K562 (cell line): ENCODE data around the gene KCNC3. TPM values are rescaled to one million over a fixed set of nuclear protein-coding genes. Genes with fewer than 3 reads are reported as not detected.
A peak's percentile ranks its signal among the peaks of the same experiment; 100 is the strongest.

Experiments used
- CEBPB ChIP-seq: fragments of 450-650 bp; IDR thresholded peaks from 2 replicates; pipeline ENCODE4 v1.6.1; 2016; ENCODE audit warnings: missing genetic modification characterization, missing compliant biosample characterization
- HBP1 ChIP-seq: fragments of 450-650 bp; formaldehyde crosslinking; IDR thresholded peaks from 2 replicates; pipeline ENCODE4 v1.4.0; 2022; ENCODE audit warnings: missing genetic modification characterization
- HIVEP1 ChIP-seq: fragments of 250-450 bp; sonication (Bioruptor Pico); IDR thresholded peaks from 2 replicates; pipeline ENCODE4 v1.4.0; 2020; ENCODE audit warnings: mild to moderate bottlenecking
- HNRNPLL ChIP-seq: fragments of 200-400 bp; formaldehyde crosslinking; IDR thresholded peaks from 2 replicates; pipeline ENCODE4 v1.6.1; 2017; ENCODE audit warnings: low read length, low read depth, mild to moderate bottlenecking; ENCODE audit not compliant: poor library complexity, severe bottlenecking
- NEUROD1 ChIP-seq: fragments of 150-350 bp; IDR thresholded peaks from 2 replicates; pipeline ENCODE4 v1.6.1; 2014; ENCODE audit warnings: borderline replicate concordance, low read length, low read depth; ENCODE audit not compliant: partially characterized antibody
- NR0B1 ChIP-seq: fragments of 450-650 bp; IDR thresholded peaks from one replicate; pipeline ENCODE4 v1.6.1; 2018; ENCODE audit warnings: mild to moderate bottlenecking, moderate library complexity; ENCODE audit not compliant: partially characterized antibody
- PBX2 ChIP-seq, 2 experiments: IDR thresholded peaks in 1 of 2; conservative IDR thresholded peaks in 1 of 2; 2 replicates each; pipeline ENCODE4 v1.6.1; 2016; ENCODE audit warnings: low read depth in 2 of 2, mild to moderate bottlenecking in 1 of 2, missing compliant biosample characterization in 1 of 2, missing genetic modification characterization in 1 of 2, moderate library complexity in 1 of 2
- SAFB ChIP-seq: fragments of 200-400 bp; formaldehyde crosslinking; IDR thresholded peaks from 2 replicates; pipeline ENCODE4 v1.6.1; 2017; ENCODE audit warnings: low read depth, low read length, borderline replicate concordance
- SMAD2 ChIP-seq: fragments of 150-350 bp; IDR thresholded peaks from 2 replicates; pipeline ENCODE4 v1.6.1; 2014; ENCODE audit warnings: low read depth, mild to moderate bottlenecking, low read length
- SP1 ChIP-seq: sonication (generic); formaldehyde crosslinking; IDR thresholded peaks from 2 replicates; pipeline ENCODE4 v1.8.1; 2022; ENCODE audit warnings: mild to moderate bottlenecking, missing genetic modification reagents
- SREBF1 ChIP-seq: fragments of 150-350 bp; IDR thresholded peaks from 2 replicates; pipeline ENCODE4 v1.6.1; 2014; ENCODE audit warnings: antibody characterized with exemption, low read depth, low read length, borderline replicate concordance
- TCF3 ChIP-seq: sonication (generic); formaldehyde crosslinking; IDR thresholded peaks from 2 replicates; pipeline ENCODE4 v1.4.0; 2020; ENCODE audit warnings: mild to moderate bottlenecking, missing genetic modification reagents
- ZNF263 ChIP-seq: sonication (generic); formaldehyde crosslinking; IDR thresholded peaks from 2 replicates; pipeline ENCODE4 v1.8.0; 2022; ENCODE audit warnings: mild to moderate bottlenecking, missing genetic modification reagents, borderline replicate concordance
- ZNF589 ChIP-seq: fragments of 200-800 bp; sonication (Bioruptor generic); IDR thresholded peaks from 2 replicates; pipeline ENCODE4 v1.6.1; 2016; ENCODE audit warnings: low read depth, missing genetic modification characterization, missing compliant biosample characterization
- polyA plus RNA-seq, 8 experiments: library from polyadenylated mRNA; depleted of rRNA in 4 of 8; stranded (reverse) in 5 of 8; unstranded in 3 of 8; fragments of >200 nt; fragmentation: Nextera tagmentation in 2 of 8; fragmentation: Illumina TruSeq in 1 of 8; extraction: Ambion mirVana in 2 of 8; extraction: Trizol in 1 of 8; gene quantifications; 2 replicates each; pipeline versions ENCODE4 v1.2.1 to v1.2.3, GENCODE V29; 2011 to 2014; ENCODE audit warnings: inconsistent platforms in 1 of 8, missing spikeins in 1 of 8
- total RNA-seq, 7 experiments: library from RNA; depleted of rRNA in 6 of 7; stranded (reverse); fragments of >200 nt in 6 of 7; fragmentation: Illumina TruSeq in 2 of 7; extraction: Trizol in 2 of 7; gene quantifications; 2 replicates each; pipeline versions ENCODE4 v1.2.1 to v1.2.3, GENCODE V29; 2011 to 2021; ENCODE audit warnings: low replicate concordance in 1 of 7
- TF ChIP-seq, protein P1 (sequence below): fragments of 250-450 bp; sonication (Bioruptor Pico); IDR thresholded peaks from 2 replicates; pipeline ENCODE4 v1.8.0; 2021; ENCODE audit warnings: moderate library complexity, mild to moderate bottlenecking, inconsistent platforms
- TF ChIP-seq, protein P2 (sequence below): fragments of 450-650 bp; formaldehyde crosslinking; IDR thresholded peaks from 2 replicates; pipeline ENCODE4 v1.4.0; 2020; ENCODE audit warnings: mild to moderate bottlenecking, moderate library complexity

The KCNC3 gene
- total and polyA plus RNA-seq, 9 of the 15 experiments (the other 6 are each of a cell fraction or from before 2014, with no cell fraction given), result 0.03 to 26.2 (median 2.0) TPM

DNA sequence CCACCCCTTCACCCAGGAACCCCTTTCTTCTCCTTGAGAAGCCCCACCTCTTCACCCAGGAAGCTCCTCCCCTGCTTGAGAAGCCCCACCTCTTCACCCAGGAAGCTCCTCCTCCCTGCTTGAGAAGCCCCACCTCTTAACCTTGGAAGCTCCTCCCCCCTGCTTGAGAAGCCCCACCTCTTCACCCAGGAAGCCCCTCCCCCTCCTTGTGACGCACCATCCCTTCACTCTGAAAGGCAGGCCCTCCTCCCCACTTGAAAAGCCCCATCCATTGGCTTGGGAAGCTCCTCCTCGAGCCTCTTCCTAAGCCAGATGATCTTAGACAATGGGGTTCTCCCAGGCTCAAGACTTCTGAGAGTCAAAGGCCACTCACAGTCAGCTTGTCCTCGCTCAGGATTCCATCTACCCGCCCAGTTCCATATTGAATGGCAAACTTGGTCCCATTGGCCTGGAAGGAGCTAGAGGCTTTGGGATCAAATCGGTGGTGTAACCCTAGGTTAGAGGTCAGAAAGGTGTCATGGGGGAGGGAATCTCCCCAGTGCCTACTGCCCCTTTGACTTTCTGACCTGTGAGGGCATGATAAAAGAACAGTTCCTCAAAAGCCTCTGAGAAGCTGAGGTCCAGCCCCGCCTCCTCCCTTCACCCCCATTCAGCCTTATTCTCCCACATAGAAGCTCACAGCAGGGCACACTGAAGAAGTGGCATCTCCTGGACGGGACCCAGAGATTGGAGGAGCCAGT lies 32.3 kb upstream of the KCNC3 start (continued):
- TF ChIP-seq PBX2 (CRISPR knock-in tag; IDR thresholded peaks at IDR 0.05; ENCODE audit: low read depth) (no peak), PBX2 (tag; conservative IDR thresholded peaks at IDR 0.05; ENCODE audit: low read depth) (no peak), CEBPB (tag) (peak; percentile 28; the same call in 1 of the 2 replicates), NEUROD1 (peak; percentile 31), SREBF1 (peak; percentile 40; the same call in 1 of the 2 replicates), TCF3 (CRISPR knock-in tag) (peak; percentile 73), NR0B1 (no peak), HBP1 (CRISPR knock-in tag) (no peak), SP1 (CRISPR knock-in tag) (peak; percentile 77), SMAD2 (no peak), ZNF589 (CRISPR knock-in tag) (no peak), SAFB (no peak), HIVEP1 (no peak), ZNF263 (CRISPR knock-in tag) (peak; percentile 63), HNRNPLL (no peak)
- TF ChIP-seq, protein P1, sequence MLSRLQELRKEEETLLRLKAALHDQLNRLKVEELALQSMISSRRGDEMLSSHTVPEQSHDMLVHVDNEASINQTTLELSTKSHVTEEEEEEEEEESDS, result no peak
- TF ChIP-seq, protein P2, sequence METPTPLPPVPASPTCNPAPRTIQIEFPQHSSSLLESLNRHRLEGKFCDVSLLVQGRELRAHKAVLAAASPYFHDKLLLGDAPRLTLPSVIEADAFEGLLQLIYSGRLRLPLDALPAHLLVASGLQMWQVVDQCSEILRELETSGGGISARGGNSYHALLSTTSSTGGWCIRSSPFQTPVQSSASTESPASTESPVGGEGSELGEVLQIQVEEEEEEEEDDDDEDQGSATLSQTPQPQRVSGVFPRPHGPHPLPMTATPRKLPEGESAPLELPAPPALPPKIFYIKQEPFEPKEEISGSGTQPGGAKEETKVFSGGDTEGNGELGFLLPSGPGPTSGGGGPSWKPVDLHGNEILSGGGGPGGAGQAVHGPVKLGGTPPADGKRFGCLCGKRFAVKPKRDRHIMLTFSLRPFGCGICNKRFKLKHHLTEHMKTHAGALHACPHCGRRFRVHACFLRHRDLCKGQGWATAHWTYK, result no peak
